K562 (cell line): ENCODE results near the gene OPHN1. TPM values are rescaled to one million over a fixed set of nuclear protein-coding genes. Genes with fewer than 3 reads are reported as not detected.

ENCODE experiments used
- ATAC-seq: fragments of 200-7000 bp; cut with Tn5 transposase; 3 replicates; pipeline ENCODE4 v1.9.1; 2020; ENCODE audit warnings: moderate library complexity
- BruUV-seq: library from RNA; stranded (reverse); fragments of 400-500 nt; replicated peaks from 2 replicates; lab custom pipeline; 2021; lab: Mats Ljungman, UMichigan
- CTCF ChIA-PET: fragments of 300-600 bp; formaldehyde crosslinking; extraction: SDS; loops from one replicate; lab custom pipeline; 2021; ENCODE audit warnings: low intra/inter-chr PET ratio; lab: Yijun Ruan, JAX
- POLR2A ChIA-PET: fragments of 300-600, 350-650 bp; sonication (Branson Sonifier 250); formaldehyde crosslinking; extraction: SDS; loops from one replicate; lab custom pipeline; 2021; ENCODE audit warnings: antibody characterized with exemption, inconsistent platforms; lab: Yijun Ruan, JAX
- DNase-seq, 4 experiments: peaks; one replicate each; pipeline versions ENCODE4 v3.0.0 to v3.0.0-alpha.2; 2011 to 2018; ENCODE audit warnings: low spot score in 3 of 4, mixed read lengths in 3 of 4; ENCODE audit errors: extremely low read depth in 1 of 4
- FAIRE-seq: peaks from 2 replicates; lab custom pipeline; 2011; peaks lifted over from hg19 to GRCh38; lab: Jason Lieb, UNC
- H2AFZ ChIP-seq: 2 replicates; pipeline ENCODE4 v1.6.0; 2011; ENCODE audit warnings: low read depth, low read length, control low read depth, inconsistent platforms
- H3K27ac ChIP-seq: fragments of 200-600 bp; 3 replicates; pipeline ENCODE4 v1.8.0; 2011; ENCODE audit warnings: low read depth, mild to moderate bottlenecking, control low read depth, inconsistent platforms, low read length, moderate library complexity, mixed read lengths; ENCODE audit errors: extremely low read depth
- H3K27me3 ChIP-seq, 2 experiments: fragments of 300-600 bp in 1 of 2; 2 replicates in 1 of 2; 3 replicates in 1 of 2; pipeline versions ENCODE4 v1.6.0 to v1.8.0; 2011; ENCODE audit warnings: inconsistent platforms in 2 of 2, low read length in 2 of 2, mild to moderate bottlenecking in 1 of 2, mixed read lengths in 1 of 2, moderate library complexity in 1 of 2; ENCODE audit not compliant: control insufficient read depth in 2 of 2, insufficient read depth in 2 of 2
- H3K36me3 ChIP-seq: fragments of 300-600 bp; 3 replicates; pipeline ENCODE4 v1.8.0; 2011; ENCODE audit warnings: mild to moderate bottlenecking, low read length, inconsistent platforms; ENCODE audit not compliant: control insufficient read depth, insufficient read depth
- H3K4me1 ChIP-seq, 2 experiments: fragments of 200-600 bp in 1 of 2; replicated peaks in 1 of 2; 2 replicates in 1 of 2; 3 replicates in 1 of 2; pipeline versions ENCODE4 v1.5.1 to v1.8.0; 2011; ENCODE audit warnings: inconsistent platforms in 2 of 2, low read length in 2 of 2, mild to moderate bottlenecking in 1 of 2, mixed read lengths in 1 of 2, moderate library complexity in 1 of 2; ENCODE audit not compliant: control insufficient read depth in 2 of 2, insufficient read depth in 2 of 2
- H3K4me2 ChIP-seq: 2 replicates; pipeline ENCODE4 v1.6.1; 2011; ENCODE audit warnings: low read length, control low read depth, inconsistent platforms, mixed read lengths; ENCODE audit not compliant: insufficient read depth
- H3K4me3 ChIP-seq: fragments of 200-600 bp; sonication (generic), shearing (Covaris generic); 2 replicates; pipeline ENCODE4 v1.5.1; 2016; ENCODE audit warnings: control low read depth, inconsistent platforms
- H3K79me2 ChIP-seq: fragments of 200-600 bp; 3 replicates; pipeline ENCODE4 v1.8.0; 2011; ENCODE audit warnings: low read length, inconsistent platforms; ENCODE audit not compliant: control insufficient read depth, insufficient read depth
- H3K9ac ChIP-seq, 2 experiments: 2 replicates each; pipeline versions ENCODE4 v1.6.0 to v1.6.1; 2011; ENCODE audit warnings: low read depth in 2 of 2, low read length in 2 of 2, control low read depth in 1 of 2, inconsistent platforms in 1 of 2, mild to moderate bottlenecking in 1 of 2, mixed read lengths in 1 of 2; ENCODE audit not compliant: insufficient read depth in 1 of 2
- H3K9me1 ChIP-seq: one replicate; pipeline ENCODE4 v1.6.0; 2011; ENCODE audit warnings: inconsistent platforms, mild to moderate bottlenecking, low read length, moderate library complexity; ENCODE audit not compliant: control insufficient read depth, insufficient read depth
- H3K9me3 ChIP-seq: replicated peaks from 2 replicates; pipeline ENCODE4 v1.5.1; 2011; ENCODE audit warnings: low read depth, low read length, inconsistent platforms; ENCODE audit not compliant: control insufficient read depth, insufficient read depth
- H4K20me1 ChIP-seq: replicated peaks from 2 replicates; pipeline ENCODE4 v1.6.1; 2011; ENCODE audit warnings: low read length, inconsistent platforms, mixed read lengths; ENCODE audit not compliant: control insufficient read depth, insufficient read depth
- ARID4B ChIP-seq: sonication (generic); formaldehyde crosslinking; IDR thresholded peaks from 2 replicates; pipeline ENCODE4 v1.8.0; 2022; ENCODE audit warnings: mild to moderate bottlenecking, missing genetic modification reagents
- SPI1 ChIP-seq: IDR thresholded peaks from 2 replicates; pipeline ENCODE4 v1.6.1; 2011; ENCODE audit warnings: low read depth, low read length, control low read depth, borderline replicate concordance
- TCF3 ChIP-seq: sonication (generic); formaldehyde crosslinking; IDR thresholded peaks from 2 replicates; pipeline ENCODE4 v1.4.0; 2020; ENCODE audit warnings: mild to moderate bottlenecking, missing genetic modification reagents
- ZNF507 ChIP-seq: conservative IDR thresholded peaks from 2 replicates; pipeline ENCODE4 v1.6.1; 2017; ENCODE audit warnings: missing genetic modification characterization, missing compliant biosample characterization
- WGBS: fragments of 100-300 bp; shearing (Covaris generic); methylation state at CpG from one replicate; pipeline ENCODE4 v1.1.6; 2016; ENCODE audit warnings: low coverage, mixed read lengths; ENCODE audit not compliant: insufficient coverage; ENCODE audit errors: missing lambda C conversion rate; 5-methylcytosine and 5-hydroxymethylcytosine counted together
- in situ Hi-C: fragments of 300-500 bp; cut with MboI; formaldehyde crosslinking; loops from 4 replicates; pipeline ENCODE4 v1.15.0; 2018; ENCODE audit warnings: inconsistent platforms, mixed read lengths
- intact Hi-C: fragments of 100-400 bp; cut with micrococcal nuclease; formaldehyde crosslinking; loops from 2 replicates; pipeline ENCODE4 v1.14.2; 2022
- polyA plus RNA-seq, 8 experiments: library from polyadenylated mRNA; depleted of rRNA in 4 of 8; stranded (reverse) in 5 of 8; unstranded in 3 of 8; fragments of >200 nt; fragmentation: Nextera tagmentation in 2 of 8; fragmentation: Illumina TruSeq in 1 of 8; extraction: Ambion mirVana in 2 of 8; extraction: Trizol in 1 of 8; gene quantifications; 2 replicates each; pipeline versions ENCODE4 v1.2.1 to v1.2.3, GENCODE V29; 2011 to 2014; ENCODE audit warnings: inconsistent platforms in 1 of 8, missing spikeins in 1 of 8
- total RNA-seq, 7 experiments: library from RNA; depleted of rRNA in 6 of 7; stranded (reverse); fragments of >200 nt in 6 of 7; fragmentation: Illumina TruSeq in 2 of 7; extraction: Trizol in 2 of 7; gene quantifications; 2 replicates each; pipeline versions ENCODE4 v1.2.1 to v1.2.3, GENCODE V29; 2011 to 2021; ENCODE audit warnings: low replicate concordance in 1 of 7

The OPHN1 gene
- total and polyA plus RNA-seq, 9 of the 15 experiments (the other 6 are each of a cell fraction or from before 2014, with no cell fraction given): 0.28 to 1.8 (median 1.0) TPM

DNA sequence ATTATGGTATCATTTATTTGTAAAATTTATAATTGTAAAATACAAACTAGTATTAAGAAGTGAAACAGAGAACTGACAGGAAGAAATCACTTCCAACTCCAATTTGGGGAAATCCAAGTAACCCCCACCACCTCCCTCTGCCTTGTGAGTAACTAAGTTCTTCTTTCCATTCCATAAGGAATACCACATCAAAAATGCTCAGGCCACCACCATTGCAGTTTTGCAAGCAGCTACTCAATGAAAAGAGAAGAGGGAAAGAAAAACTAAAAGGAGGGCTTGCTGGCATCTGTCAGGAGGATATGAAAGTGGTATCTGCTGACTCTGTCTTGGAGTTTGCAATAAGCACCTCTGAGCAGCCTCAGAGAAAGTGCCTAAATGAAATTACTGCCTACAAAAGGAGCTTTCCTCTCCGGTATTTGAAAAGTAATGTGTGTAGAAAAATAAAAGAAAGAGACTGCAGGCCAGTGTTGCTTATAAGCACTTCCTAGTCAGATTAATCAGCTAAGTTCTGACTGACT, 228.7 kb downstream of the OPHN1 start:
- ATAC-seq (no peak), FAIRE-seq (no peak), DNase-seq (no peak)
- H2AFZ ChIP-seq: no peak overlapping the region
- no peaks in the 10 kb centered on the region for H3K9me3 ChIP-seq
- CTCF ChIA-PET: no interaction called here
- intact Hi-C loops: no loop called here
- H3K4me1 ChIP-seq: no peaks in the 10 kb centered on the region
- POLR2A ChIA-PET: no interaction called here
- H3K4me3 ChIP-seq: no peak overlapping the region
- TF ChIP-seq TCF3 (CRISPR knock-in tag) (no peak), ZNF507 (tag) (no peak)
- in situ Hi-C loops: no loop called here
- 9% methylated on average over 1 of the region's 1 CpG for WGBS
- no peaks in the 10 kb centered on the region for H3K9me1 ChIP-seq
- no peak overlapping the region for H3K27ac ChIP-seq
- H3K4me2 ChIP-seq: no peak overlapping the region
- H4K20me1 ChIP-seq: no peaks in the 10 kb centered on the region
- H3K79me2 ChIP-seq: no peaks in the 10 kb centered on the region
- no peaks in the 10 kb centered on the region for H3K36me3 ChIP-seq
- H3K27me3 ChIP-seq: no peaks in the 10 kb centered on the region
- BruUV-seq: no TSS peak
- no peak overlapping the region for H3K9ac ChIP-seq

GRCh38 chrX:68203646-68204045, 229.6 kb downstream of the OPHN1 start:
- no peak overlapping the region for H2AFZ ChIP-seq
- ChIA-PET CTCF (no interaction called here), POLR2A (no interaction called here)
- WGBS: 35% methylated on average over 2 of the region's 2 CpGs
- no peak overlapping the region for H3K9ac ChIP-seq
- H3K36me3 ChIP-seq: no peaks in the 10 kb centered on the region
- no TSS peak for BruUV-seq
- no peak for FAIRE-seq
- H3K9me3 ChIP-seq: no peaks in the 10 kb centered on the region
- no peaks in the 10 kb centered on the region for H3K9me1 ChIP-seq
- TF ChIP-seq SPI1 (peak; percentile 47; the same call in 1 of the 2 replicates), ARID4B (no peak)
- no peaks in the 10 kb centered on the region for H4K20me1 ChIP-seq
- H3K4me3 ChIP-seq: no peak overlapping the region
- no peaks in the 10 kb centered on the region for H3K27me3 ChIP-seq
- no peaks in the 10 kb centered on the region for H3K4me1 ChIP-seq
- ATAC-seq: no peak
- no peak for DNase-seq
- intact Hi-C loops: no loop called here
- no peak overlapping the region for H3K27ac ChIP-seq
- no peaks in the 10 kb centered on the region for H3K79me2 ChIP-seq
- in situ Hi-C loops: no loop called here
- H3K4me2 ChIP-seq: no peak overlapping the region
